OCI-LY7 (cell line): ENCODE measurements around the gene XRCC3. TPM values are rescaled to one million over a fixed set of nuclear protein-coding genes. Genes with fewer than 3 reads are reported as not detected.

Experiments used
- BruUV-seq: library from RNA; stranded (reverse); fragments of 400-500 nt; replicated peaks from 2 replicates; lab custom pipeline; 2021; lab: Mats Ljungman, UMichigan
- CTCF ChIA-PET: fragments of 300-600 bp; sonication (Branson Sonifier 250); formaldehyde crosslinking; loops from one replicate; lab custom pipeline; 2022; ENCODE audit warnings: antibody characterized with exemption; ENCODE audit not compliant: unreplicated experiment; lab: Charles Lee
- POLR2A ChIA-PET: fragments of 300-600 bp; sonication (Branson Sonifier 250); formaldehyde crosslinking; loops from one replicate; lab custom pipeline; 2022; ENCODE audit warnings: antibody characterized with exemption; lab: Charles Lee
- DNase-seq: peaks from one replicate; pipeline ENCODE4 v3.0.0-alpha.2; 2015; ENCODE audit warnings: low spot score
- H2AFZ ChIP-seq: fragments of 200-600 bp; sonication (generic), shearing (Covaris generic); 2 replicates; pipeline ENCODE4 v1.6.1; 2014; ENCODE audit warnings: mild to moderate bottlenecking, antibody characterized with exemption, low read length, moderate library complexity
- H3K27ac ChIP-seq: fragments of 200-600 bp; sonication (generic); 2 replicates; pipeline ENCODE4 v1.5.1; 2014; ENCODE audit warnings: mixed run types, low read depth, mild to moderate bottlenecking, moderate library complexity, low read length, inconsistent platforms; ENCODE audit not compliant: poor library complexity, severe bottlenecking
- H3K36me3 ChIP-seq: fragments of 200-600 bp; sonication (generic); 2 replicates; pipeline ENCODE4 v1.6.1; 2014; ENCODE audit warnings: mild to moderate bottlenecking, antibody characterized with exemption, low read length, moderate library complexity, mixed read lengths; ENCODE audit not compliant: insufficient read depth
- H3K4me1 ChIP-seq: fragments of 200-600 bp; sonication (generic); 2 replicates; pipeline ENCODE4 v1.5.1; 2014; ENCODE audit warnings: mild to moderate bottlenecking, low read length; ENCODE audit not compliant: insufficient read depth, poor library complexity, severe bottlenecking
- H3K4me2 ChIP-seq: fragments of 200-600 bp; sonication (generic); 2 replicates; pipeline ENCODE4 v1.6.1; 2014; ENCODE audit warnings: mild to moderate bottlenecking, low read length
- H3K4me3 ChIP-seq: fragments of 200-600 bp; sonication (generic); 2 replicates; pipeline ENCODE4 v1.5.1; 2014; ENCODE audit warnings: mild to moderate bottlenecking, low read depth, low read length; ENCODE audit not compliant: poor library complexity, severe bottlenecking
- H3K79me2 ChIP-seq: fragments of 200-600 bp; sonication (generic); 2 replicates; pipeline ENCODE4 v1.6.1; 2016; ENCODE audit warnings: low read depth, mild to moderate bottlenecking, low read length, moderate library complexity, mixed read lengths; ENCODE audit not compliant: insufficient read depth
- H3K9me2 ChIP-seq: fragments of 200-600 bp; sonication (generic); 2 replicates; pipeline ENCODE4 v1.6.1; 2016; ENCODE audit warnings: mild to moderate bottlenecking, low read length, mixed read lengths; ENCODE audit not compliant: insufficient read depth
- H3K9me3 ChIP-seq: fragments of 200-600 bp; sonication (generic); 2 replicates; pipeline ENCODE4 v1.6.1; 2014; ENCODE audit warnings: mild to moderate bottlenecking, mixed run types, low read length, mixed read lengths
- H4K20me1 ChIP-seq: fragments of 200-600 bp; sonication (generic); 2 replicates; pipeline ENCODE4 v1.6.1; 2014; ENCODE audit warnings: mild to moderate bottlenecking, antibody characterized with exemption, low read length, moderate library complexity, mixed read lengths; ENCODE audit not compliant: insufficient read depth
- EZH2phosphoT487 ChIP-seq: fragments of 200-600 bp; sonication (generic); IDR thresholded peaks from 2 replicates; pipeline ENCODE4 v1.6.1; 2018; ENCODE audit warnings: low read depth, borderline replicate concordance, mild to moderate bottlenecking, mixed run types, antibody characterized with exemption, low read length, moderate library complexity, mixed read lengths
- intact Hi-C: fragments of 100-400 bp; cut with micrococcal nuclease; formaldehyde crosslinking; loops from one replicate; pipeline ENCODE4 v1.10.0; 2022; ENCODE audit not compliant: unreplicated experiment
- total RNA-seq, 2 experiments: library from RNA; depleted of rRNA in 1 of 2; stranded (reverse); fragments of >200 nt in 1 of 2; shearing (Covaris generic) in 1 of 2; gene quantifications; 2 replicates each; pipeline ENCODE4 v1.2.3, GENCODE V29; 2014 to 2022
- TF ChIP-seq, protein P1 (sequence below): fragments of 200-600 bp; sonication (generic); conservative IDR thresholded peaks from 2 replicates; pipeline ENCODE4 v1.5.1; 2014; ENCODE audit warnings: mild to moderate bottlenecking, antibody characterized with exemption, low read length, moderate library complexity, mixed read lengths

The XRCC3 gene
- total RNA-seq, 2 experiments from 2014 or later: 83.3 to 130 TPM

DNA sequence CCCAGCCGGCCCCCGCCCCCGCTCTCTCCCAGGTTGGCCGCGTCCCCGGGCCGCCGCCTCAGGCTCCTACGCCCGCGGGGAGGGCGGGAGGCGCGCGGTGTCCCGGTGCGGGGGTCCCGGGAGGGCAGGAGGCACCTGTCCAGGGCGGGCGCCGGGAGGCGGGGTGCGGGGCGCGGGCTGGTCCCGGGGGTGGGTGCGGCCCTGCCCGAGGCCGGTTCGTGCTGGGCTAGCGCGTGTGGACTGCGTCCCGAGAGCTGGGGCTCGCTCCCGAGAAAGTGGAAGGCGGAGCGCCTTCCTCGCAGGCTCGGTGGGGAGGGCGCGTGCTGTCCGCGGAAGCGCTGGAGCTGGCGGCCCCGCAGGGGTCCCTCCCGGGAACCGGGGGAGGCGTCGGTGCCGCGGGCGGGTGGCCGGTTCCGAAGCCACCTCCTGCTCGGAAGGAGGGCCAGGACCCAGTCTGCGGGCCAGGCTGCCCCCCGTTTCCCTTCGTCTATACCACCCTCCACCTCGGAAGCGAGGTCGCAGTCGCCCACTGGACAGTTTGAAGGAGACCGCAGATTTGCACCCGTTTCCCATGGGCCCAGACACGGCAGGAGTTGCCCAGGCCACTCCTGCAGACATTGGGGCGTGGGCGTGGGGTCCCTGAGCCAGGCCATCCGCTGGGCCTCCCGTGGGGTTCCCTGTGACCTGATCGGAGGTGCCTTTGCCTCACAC is 995 bp upstream of the XRCC3 start:
- no TSS peak for BruUV-seq
- DNase-seq: no peak
- Histone ChIP-seq H3K36me3 (peaks cover 28% of the 10 kb centered on the region; the same call in 1 of the 2 replicates), H3K9me3 (no peaks in the 10 kb centered on the region), H3K4me2 (peak overlapping the region; percentile 97), H2AFZ (no peak overlapping the region), H3K79me2 (peaks cover 35% of the 10 kb centered on the region), H3K4me3 (peak overlapping the region; percentile 88), H3K4me1 (peaks cover 52% of the 10 kb centered on the region), H4K20me1 (peaks cover 5% of the 10 kb centered on the region), H3K27ac (no peak overlapping the region), H3K9me2 (no peaks in the 10 kb centered on the region)
- CTCF ChIA-PET: no interaction called here
- POLR2A ChIA-PET: interaction anchor here (0.5 to 2.0 kb wide), 4 partner anchors 18 to 212 kb away, joined by 3 to 8 read pairs (median 4); partner anchors contain the start of gene TDRD9
- intact Hi-C loops: no loop called here
- TF ChIP-seq, protein P1, sequence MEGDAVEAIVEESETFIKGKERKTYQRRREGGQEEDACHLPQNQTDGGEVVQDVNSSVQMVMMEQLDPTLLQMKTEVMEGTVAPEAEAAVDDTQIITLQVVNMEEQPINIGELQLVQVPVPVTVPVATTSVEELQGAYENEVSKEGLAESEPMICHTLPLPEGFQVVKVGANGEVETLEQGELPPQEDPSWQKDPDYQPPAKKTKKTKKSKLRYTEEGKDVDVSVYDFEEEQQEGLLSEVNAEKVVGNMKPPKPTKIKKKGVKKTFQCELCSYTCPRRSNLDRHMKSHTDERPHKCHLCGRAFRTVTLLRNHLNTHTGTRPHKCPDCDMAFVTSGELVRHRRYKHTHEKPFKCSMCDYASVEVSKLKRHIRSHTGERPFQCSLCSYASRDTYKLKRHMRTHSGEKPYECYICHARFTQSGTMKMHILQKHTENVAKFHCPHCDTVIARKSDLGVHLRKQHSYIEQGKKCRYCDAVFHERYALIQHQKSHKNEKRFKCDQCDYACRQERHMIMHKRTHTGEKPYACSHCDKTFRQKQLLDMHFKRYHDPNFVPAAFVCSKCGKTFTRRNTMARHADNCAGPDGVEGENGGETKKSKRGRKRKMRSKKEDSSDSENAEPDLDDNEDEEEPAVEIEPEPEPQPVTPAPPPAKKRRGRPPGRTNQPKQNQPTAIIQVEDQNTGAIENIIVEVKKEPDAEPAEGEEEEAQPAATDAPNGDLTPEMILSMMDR: no peak
- TF ChIP-seq EZH2phosphoT487: no peak

DNA sequence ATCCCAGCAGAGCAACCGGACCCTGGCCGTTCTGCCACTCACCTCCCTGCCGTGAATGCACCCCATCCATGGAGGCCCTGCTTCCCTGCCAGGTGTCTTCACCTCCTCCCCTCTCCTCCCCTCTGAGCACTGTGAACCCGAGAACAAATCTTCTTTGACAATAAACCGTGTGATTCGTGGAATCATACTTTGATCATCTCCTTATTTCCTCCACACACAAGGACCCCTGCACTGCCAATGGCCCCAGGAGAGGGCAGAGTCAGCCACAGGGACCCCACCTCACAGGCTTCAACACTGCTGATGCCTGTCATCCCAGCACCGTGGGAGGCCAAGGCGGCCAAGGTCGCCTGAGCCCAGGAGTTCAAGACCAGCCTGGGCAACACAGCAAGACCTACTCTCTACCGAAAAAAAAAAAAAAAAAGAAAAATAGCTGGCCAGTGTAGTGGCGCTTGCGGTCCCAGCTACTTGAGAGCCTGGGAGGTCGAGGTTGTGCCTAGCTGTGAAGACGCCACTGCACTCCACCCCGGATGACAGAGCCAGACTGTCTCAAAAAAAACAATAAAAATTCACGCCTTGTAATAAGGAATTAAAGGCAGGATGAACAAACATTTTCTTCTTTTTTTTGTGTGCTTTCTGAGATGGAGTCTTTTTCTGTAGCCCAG is 1.1 kb downstream of the XRCC3 start:
- Histone ChIP-seq H3K36me3 (peaks cover 48% of the 10 kb centered on the region), H2AFZ (no peak overlapping the region), H3K9me3 (no peaks in the 10 kb centered on the region), H3K4me3 (peak overlapping the region; percentile 88), H3K79me2 (peaks cover 41% of the 10 kb centered on the region), H3K4me1 (peaks cover 48% of the 10 kb centered on the region), H4K20me1 (peaks cover 8% of the 10 kb centered on the region), H3K4me2 (peak overlapping the region; percentile 90), H3K27ac (peak overlapping the region; percentile 60), H3K9me2 (no peaks in the 10 kb centered on the region)
- DNase-seq: peak; percentile 29
- CTCF ChIA-PET: no interaction called here
- POLR2A ChIA-PET: interaction anchor here (0.5 to 2.0 kb wide), 4 partner anchors 15 to 163 kb away, joined by 3 to 8 read pairs (median 4); no protein-coding TSS in a partner anchor
- no peak for TF ChIP-seq EZH2phosphoT487
- TF ChIP-seq, protein P1: 0 out of 2 replicates have a peak, but pooled peaks have one; percentile 18
- intact Hi-C loops: loop anchor here (2.0 kb wide), 2 partner anchors 15 to 35 kb away; no protein-coding TSS in a partner anchor
- TSS peak; percentile 84 for BruUV-seq
